HG03066 (cell line): ENCODE data around the gene DOCK10.

Experiments used
- ATAC-seq: cut with Tn5 transposase; IDR thresholded peaks from one replicate; pipeline ENCODE4 v1.9.1; 2021; ENCODE audit warnings: low read depth; ENCODE audit not compliant: unreplicated experiment

DOCK10 gene

GRCh38 chr2:224847381-224847780 lies 194.9 kb downstream of the DOCK10 start:
- ATAC-seq: no peak

DNA sequence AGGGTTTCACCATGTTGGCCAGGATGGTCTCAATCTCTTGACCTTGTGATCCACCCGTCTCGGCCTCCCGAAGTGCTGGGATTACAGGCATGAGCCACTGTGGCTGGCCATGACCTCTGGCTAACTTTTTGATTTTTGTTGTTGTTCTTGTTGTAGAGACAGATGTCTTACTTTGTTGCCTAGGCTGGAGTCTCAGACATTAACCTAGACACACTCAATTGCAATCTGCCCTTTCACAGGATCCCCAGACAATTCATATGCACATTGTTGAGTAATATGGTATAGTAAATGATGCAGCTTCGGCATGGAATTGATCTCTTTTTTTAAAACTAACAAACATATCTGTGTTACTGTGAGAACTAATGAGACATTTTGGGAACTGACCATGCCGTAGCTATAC lies 195.6 kb downstream of the DOCK10 start:
- ATAC-seq: no peak

GRCh38 chr2:224846161-224846560 lies 196.1 kb downstream of the DOCK10 start:
- no peak for ATAC-seq

DNA sequence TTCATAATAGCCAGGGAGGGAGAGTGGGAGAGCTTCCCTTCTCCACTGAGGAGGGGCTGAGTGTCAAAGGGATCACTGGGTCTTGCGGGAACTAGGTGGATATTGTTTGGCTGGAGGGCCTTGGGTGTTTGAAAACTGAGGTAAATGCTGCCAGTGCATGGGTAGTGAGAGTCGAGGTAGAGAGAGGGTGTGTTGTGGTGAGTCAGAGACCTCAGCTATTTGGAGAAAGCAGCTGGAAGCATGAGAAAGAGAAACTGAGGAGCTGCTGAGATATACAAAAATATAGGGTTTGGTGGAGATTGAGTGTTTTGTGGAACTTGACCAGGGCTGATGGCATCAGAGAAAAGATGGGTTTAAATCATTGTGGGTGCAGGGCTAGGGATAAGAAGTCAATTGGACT lies 199.1 kb downstream of the DOCK10 start:
- ATAC-seq: no peak

- ATAC-seq: no peak
Measured at GRCh38 chr2:224841910-224842309, 200.4 kb downstream of the DOCK10 start.

GRCh38 chr2:224838335-224838734 lies 203.9 kb downstream of the DOCK10 start:
- no peak for ATAC-seq

- no peak for ATAC-seq
Measured at GRCh38 chr2:224837558-224837957, 204.7 kb downstream of the DOCK10 start.

DNA sequence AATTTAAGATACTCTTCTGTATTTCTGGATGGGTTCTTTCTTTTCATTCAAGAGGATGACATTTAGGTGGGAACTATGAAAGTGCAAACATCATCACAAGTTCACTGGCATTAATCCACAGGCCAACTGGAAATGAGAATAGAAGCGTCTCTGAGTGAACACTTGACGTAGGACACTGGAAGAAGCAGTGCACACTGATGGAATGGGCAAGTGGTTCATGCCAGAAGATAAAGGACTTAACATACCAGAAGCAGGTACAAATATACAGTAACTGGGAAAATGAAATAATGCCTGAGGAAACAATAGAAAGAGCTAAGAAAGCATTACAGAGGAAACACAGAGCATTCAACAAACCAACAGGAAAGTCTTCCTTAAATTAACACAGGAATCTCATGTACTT lies 205.2 kb downstream of the DOCK10 start:
- no peak for ATAC-seq

GRCh38 chr2:224836263-224836662 lies 206.0 kb downstream of the DOCK10 start:
- ATAC-seq: no peak

- ATAC-seq: no peak
Measured at GRCh38 chr2:224835405-224835804, 206.9 kb downstream of the DOCK10 start.

DNA sequence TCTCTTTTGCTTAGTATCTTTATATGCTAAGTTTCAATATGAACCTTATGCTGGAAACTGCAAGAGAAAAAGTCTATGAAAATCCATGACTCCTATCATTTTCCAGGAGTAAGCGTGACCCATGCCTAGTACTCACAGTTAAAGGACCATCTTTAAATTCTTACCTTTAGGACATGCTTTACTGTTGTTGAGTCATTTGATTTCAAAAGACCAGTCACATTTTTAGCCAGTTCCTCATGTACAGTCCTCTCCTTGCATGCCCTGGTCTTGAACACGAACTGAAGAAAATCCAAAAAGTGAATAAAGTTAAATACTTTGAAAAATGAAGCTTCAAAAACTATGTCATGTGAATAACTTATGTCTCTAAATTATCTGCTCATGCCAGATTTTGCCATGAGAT lies 208.3 kb downstream of the DOCK10 start:
- ATAC-seq: no peak

DNA sequence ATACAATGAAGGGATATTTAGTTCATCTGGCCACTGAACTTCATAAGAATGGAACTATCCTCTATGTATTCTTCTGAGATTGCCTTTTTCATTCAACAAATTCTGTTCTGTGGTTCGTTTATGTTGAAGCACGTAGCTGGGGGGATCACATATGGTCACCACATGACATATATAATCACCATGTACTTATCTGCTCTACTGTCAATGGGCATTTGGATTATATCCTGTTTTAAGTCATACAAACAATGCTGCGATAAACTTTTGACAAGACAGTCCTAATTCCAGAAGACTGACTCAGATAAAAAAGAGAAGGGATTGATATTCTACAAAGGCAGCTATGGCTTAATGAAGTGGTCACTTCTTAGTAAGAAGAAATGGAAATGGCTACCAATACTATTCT lies 210.1 kb downstream of the DOCK10 start:
- no peak for ATAC-seq

DNA sequence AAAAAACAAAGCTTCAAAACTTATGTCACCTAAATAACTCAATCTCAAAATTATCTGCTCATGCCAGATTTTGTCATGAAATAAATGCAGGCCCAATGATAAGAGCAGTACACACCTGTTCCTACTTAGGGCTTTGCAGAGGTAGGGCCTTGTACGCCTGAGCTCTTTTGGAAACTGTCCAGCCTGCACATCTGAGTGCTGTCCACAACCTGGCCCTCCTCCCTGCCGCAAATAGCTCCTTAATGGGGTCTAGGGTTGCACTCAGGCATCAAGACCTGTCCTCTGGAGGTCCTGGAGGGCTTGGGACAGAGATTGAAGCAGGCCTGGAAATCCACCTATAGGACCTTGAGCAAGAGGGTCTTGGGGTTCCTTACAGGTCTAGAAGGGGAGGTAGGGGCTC lies 210.7 kb downstream of the DOCK10 start:
- no peak for ATAC-seq

- no peak for ATAC-seq
Measured at GRCh38 chr2:224820283-224820991, 221.8 kb downstream of the DOCK10 start.

DNA sequence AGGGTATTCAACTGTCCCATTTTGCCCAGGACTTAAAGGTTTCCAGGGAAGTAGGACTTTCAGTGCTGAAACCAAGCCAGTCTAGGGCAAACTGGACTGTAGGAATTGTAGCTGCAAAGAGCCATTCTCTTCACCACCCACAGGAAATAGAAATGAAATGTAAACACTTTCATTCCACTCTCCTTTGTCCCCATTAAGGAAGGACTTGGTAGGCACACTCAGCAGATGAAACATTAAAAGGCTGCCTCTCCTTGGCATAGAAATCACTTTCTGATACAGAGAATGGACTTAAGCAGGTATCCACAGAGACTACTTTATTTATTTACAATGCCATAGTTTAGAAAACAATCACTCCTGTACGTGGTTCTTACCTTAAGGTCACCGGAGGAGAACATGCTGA lies 223.2 kb downstream of the DOCK10 start:
- no peak for ATAC-seq

- ATAC-seq: no peak
Measured at GRCh38 chr2:224817676-224818075, 224.6 kb downstream of the DOCK10 start.

GRCh38 chr2:224816816-224817215 lies 225.5 kb downstream of the DOCK10 start:
- no peak for ATAC-seq

DNA sequence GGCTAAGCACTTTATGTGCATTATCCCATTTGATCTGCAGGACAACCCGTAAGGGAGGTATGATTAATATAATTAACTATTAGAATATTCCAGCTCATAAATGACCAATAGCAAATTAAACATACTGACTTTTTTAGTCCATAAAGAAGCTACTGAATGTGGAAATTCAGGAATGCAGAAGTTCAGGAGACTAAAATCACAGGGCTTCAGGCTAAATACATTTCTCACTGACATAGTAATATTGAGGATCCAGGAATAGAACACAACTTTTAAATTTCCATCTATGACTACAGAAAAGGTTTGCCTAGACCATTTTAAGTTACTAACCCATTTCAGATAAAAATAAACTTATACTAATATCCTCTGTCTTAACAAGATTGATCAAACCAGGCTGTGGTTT lies 228.7 kb downstream of the DOCK10 start:
- no peak for ATAC-seq

DNA sequence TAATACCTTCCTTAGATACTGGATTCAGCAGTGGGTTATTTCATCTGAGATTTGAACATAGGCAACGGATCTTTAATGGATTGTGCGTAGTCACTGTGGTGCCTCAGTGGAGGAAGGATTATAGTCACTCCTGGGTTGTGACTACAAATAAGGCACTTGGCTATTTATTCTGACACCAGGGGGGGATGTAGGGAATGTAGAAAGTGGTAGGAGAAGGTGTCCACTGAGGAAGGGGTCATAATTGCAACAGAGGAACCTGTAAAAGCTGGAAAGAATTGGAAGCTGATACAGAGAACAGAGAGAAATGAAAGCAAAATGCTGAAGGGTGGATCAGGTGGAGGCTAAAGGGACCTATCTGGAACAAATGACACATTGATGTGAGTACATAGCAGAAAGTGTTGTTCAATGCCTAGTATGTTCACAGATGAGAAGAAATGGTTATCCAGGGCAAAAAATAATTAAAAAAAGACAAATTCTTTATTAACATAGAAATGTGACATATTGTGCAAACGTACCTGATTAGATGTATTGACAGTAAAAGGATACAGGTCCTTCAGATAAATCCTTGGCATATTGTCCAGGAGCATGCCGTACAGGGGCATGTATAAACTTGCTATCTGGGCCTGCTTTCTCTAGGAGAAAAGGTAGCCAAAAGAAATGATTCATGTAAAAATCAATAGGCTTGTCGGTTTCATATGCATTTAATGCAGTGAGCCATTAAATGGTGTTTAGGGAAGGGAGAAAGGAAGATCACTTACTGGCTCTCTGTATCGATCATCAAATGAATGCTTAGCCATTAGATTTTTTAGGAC lies 234.9 kb downstream of the DOCK10 start:
- ATAC-seq: no peak

- ATAC-seq: no peak
Measured at GRCh38 chr2:224803930-224804329, 238.3 kb downstream of the DOCK10 start.

- no peak for ATAC-seq
Measured at GRCh38 chr2:224802407-224802806, 239.9 kb downstream of the DOCK10 start.

- ATAC-seq: no peak
Measured at GRCh38 chr2:224801360-224801759, 240.9 kb downstream of the DOCK10 start.
